Skeletal muscle satellite cell (primary cell): ENCODE results near the gene RNASEH2A.
A peak's percentile ranks its signal among the peaks of the same experiment; 100 is the strongest.

Source experiments
- H3K27me3 ChIP-seq: 2 replicates; pipeline ENCODE4 v1.7.0; 2013; ENCODE audit warnings: low read length; ENCODE audit not compliant: control insufficient read depth, insufficient read depth
- H3K36me3 ChIP-seq: 2 replicates; pipeline ENCODE4 v1.7.0; 2013; ENCODE audit warnings: mild to moderate bottlenecking, control low read depth, low read length; ENCODE audit not compliant: insufficient read depth
- H3K4me1 ChIP-seq: 2 replicates; pipeline ENCODE4 v1.7.0; 2013; ENCODE audit warnings: low read length; ENCODE audit not compliant: control insufficient read depth, insufficient read depth
- H3K4me2 ChIP-seq: 2 replicates; pipeline ENCODE4 v1.7.0; 2013; ENCODE audit warnings: mild to moderate bottlenecking, low read length
- H3K4me3 ChIP-seq: 2 replicates; pipeline ENCODE4 v1.7.0; 2013; ENCODE audit warnings: low read length
- H3K9ac ChIP-seq: 2 replicates; pipeline ENCODE4 v1.7.0; 2013; ENCODE audit warnings: mild to moderate bottlenecking, low read depth, low read length, moderate library complexity
- H3K9me3 ChIP-seq: replicated peaks from 2 replicates; pipeline ENCODE4 v1.7.0; 2013; ENCODE audit warnings: mild to moderate bottlenecking, control low read depth, low read length

RNASEH2A gene

GRCh38 chr19:12821761-12822160, 15.4 kb downstream of the RNASEH2A start:
- peaks cover 4% of the 10 kb centered on the region for H3K4me1 ChIP-seq
- H3K36me3 ChIP-seq = no peaks in the 10 kb centered on the region
- no peaks in the 10 kb centered on the region for H3K27me3 ChIP-seq
- no peak overlapping the region for H3K9ac ChIP-seq
- no peak overlapping the region for H3K4me3 ChIP-seq
- H3K9me3 ChIP-seq = no peaks in the 10 kb centered on the region
- H3K4me2 ChIP-seq = no peak overlapping the region

- Histone ChIP-seq H3K36me3 (no peaks in the 10 kb centered on the region), H3K4me1 (peaks cover 4% of the 10 kb centered on the region), H3K4me2 (peak overlapping the region; percentile 59), H3K9ac (no peak overlapping the region), H3K4me3 (peak overlapping the region; percentile 44), H3K9me3 (no peaks in the 10 kb centered on the region), H3K27me3 (peaks cover 11% of the 10 kb centered on the region)
These were observed 19.1 kb downstream of the RNASEH2A start for GRCh38 chr19:12825254-12826131.

GRCh38 chr19:12828494-12828893, 22.1 kb downstream of the RNASEH2A start:
- H3K27me3 ChIP-seq = peaks cover 36% of the 10 kb centered on the region
- H3K9me3 ChIP-seq = no peaks in the 10 kb centered on the region
- H3K4me1 ChIP-seq = peaks cover 4% of the 10 kb centered on the region
- no peaks in the 10 kb centered on the region for H3K36me3 ChIP-seq
- no peak overlapping the region for H3K9ac ChIP-seq
- peak overlapping the region; percentile 58 for H3K4me2 ChIP-seq
- no peak overlapping the region for H3K4me3 ChIP-seq

GRCh38 chr19:12833418-12833737, 27.0 kb downstream of the RNASEH2A start:
- H3K9me3 ChIP-seq = no peaks in the 10 kb centered on the region
- peaks cover 77% of the 10 kb centered on the region for H3K27me3 ChIP-seq
- H3K36me3 ChIP-seq = no peaks in the 10 kb centered on the region
- no peak overlapping the region for H3K4me3 ChIP-seq
- H3K4me2 ChIP-seq = no peak overlapping the region
- no peaks in the 10 kb centered on the region for H3K4me1 ChIP-seq
- no peak overlapping the region for H3K9ac ChIP-seq

- Histone ChIP-seq H3K4me2 (peak overlapping the region; percentile 74), H3K9me3 (no peaks in the 10 kb centered on the region), H3K27me3 (peaks cover 78% of the 10 kb centered on the region), H3K36me3 (no peaks in the 10 kb centered on the region), H3K4me1 (no peaks in the 10 kb centered on the region), H3K4me3 (peak overlapping the region; percentile 51), H3K9ac (no peak overlapping the region)
These were observed 27.6 kb downstream of the RNASEH2A start for GRCh38 chr19:12833738-12834565.

GRCh38 chr19:12834566-12834943, 28.2 kb downstream of the RNASEH2A start, which contains the start of gene RTBDN:
TSS of gene RTBDN (minus strand) at chr19:12834579. CDS start at chr19:12829979, 4,600 bp downstream.
- Histone ChIP-seq H3K9ac (no peak within 1 kb of the TSS), H3K27me3 (peaks cover 84% of the 10 kb centered on the region), H3K4me3 (peak within 1 kb of the TSS; percentile 51)

GRCh38 chr19:12834976-12835757, 28.8 kb downstream of the RNASEH2A start:
- H3K4me1 ChIP-seq = no peaks in the 10 kb centered on the region
- H3K36me3 ChIP-seq = no peaks in the 10 kb centered on the region
- no peak overlapping the region for H3K4me2 ChIP-seq
- no peak overlapping the region for H3K4me3 ChIP-seq
- H3K27me3 ChIP-seq = peaks cover 85% of the 10 kb centered on the region
- no peak overlapping the region for H3K9ac ChIP-seq
- H3K9me3 ChIP-seq = no peaks in the 10 kb centered on the region

More at GRCh38 chr19:12834566-12834943, 28.2 kb downstream of the RNASEH2A start, which contains the start of gene RTBDN:
- H3K9me3 ChIP-seq = no peaks in the 10 kb centered on the region
- H3K36me3 ChIP-seq = no peaks in the 10 kb centered on the region
- no peaks in the 10 kb centered on the region for H3K4me1 ChIP-seq
- peak within 1 kb of the TSS; percentile 74 for H3K4me2 ChIP-seq

- Histone ChIP-seq H3K27me3 (peaks cover 89% of the 10 kb centered on the region), H3K9me3 (no peaks in the 10 kb centered on the region), H3K9ac (no peak overlapping the region), H3K4me1 (peaks cover 4% of the 10 kb centered on the region), H3K4me3 (no peak overlapping the region), H3K36me3 (no peaks in the 10 kb centered on the region), H3K4me2 (no peak overlapping the region)
These were observed 30.1 kb downstream of the RNASEH2A start for GRCh38 chr19:12836529-12836863.

- peaks cover 88% of the 10 kb centered on the region for H3K27me3 ChIP-seq
- H3K4me3 ChIP-seq = no peak overlapping the region
- H3K9ac ChIP-seq = no peak overlapping the region
- no peak overlapping the region for H3K4me2 ChIP-seq
- H3K9me3 ChIP-seq = no peaks in the 10 kb centered on the region
- H3K36me3 ChIP-seq = no peaks in the 10 kb centered on the region
- H3K4me1 ChIP-seq = peaks cover 4% of the 10 kb centered on the region
These were observed 30.8 kb downstream of the RNASEH2A start for GRCh38 chr19:12837225-12837624.

- Histone ChIP-seq H3K4me1 (peaks cover 4% of the 10 kb centered on the region), H3K36me3 (no peaks in the 10 kb centered on the region), H3K9ac (no peak within 1 kb of the TSS), H3K27me3 (peaks cover 88% of the 10 kb centered on the region), H3K4me3 (peak within 1 kb of the TSS; percentile 58), H3K4me2 (peak within 1 kb of the TSS; percentile 68), H3K9me3 (no peaks in the 10 kb centered on the region)
These were observed 31.9 kb downstream of the RNASEH2A start, which contains the start of gene MAST1 for GRCh38 chr19:12838182-12838885. TSS of gene MAST1 (plus strand) at chr19:12838515. CDS start at chr19:12838573, 58 bp downstream.
